ENCODE data around the gene XPA.

Gene XPA

DNA sequence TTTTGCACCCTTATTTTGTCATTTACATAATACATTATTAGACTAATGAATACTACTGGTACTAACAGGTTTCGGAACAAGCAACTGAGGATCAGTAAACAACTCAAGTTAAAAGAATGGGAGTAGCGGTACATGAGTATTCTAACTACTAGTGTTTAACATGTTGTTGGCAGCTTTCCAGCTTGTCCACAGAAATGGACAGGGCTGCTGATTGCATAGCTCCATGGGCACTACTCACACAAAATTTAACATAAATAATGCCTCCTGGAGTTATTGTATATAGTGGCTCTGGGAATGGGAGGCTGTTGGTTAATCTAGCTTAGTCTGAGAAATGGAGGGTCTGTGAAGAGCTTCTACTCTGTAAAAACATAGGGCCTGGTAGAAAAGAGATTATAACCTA is 56.8 kb downstream of the XPA start:
- H3K4me3 ChIP-seq (ENCODE audit: low read depth, low read length) = no peak overlapping the region
- in situ Hi-C loops (cut with HindIII; ENCODE audit: low sequenced_read_pairs) = no loop called here
- TF ChIP-seq, protein P1, sequence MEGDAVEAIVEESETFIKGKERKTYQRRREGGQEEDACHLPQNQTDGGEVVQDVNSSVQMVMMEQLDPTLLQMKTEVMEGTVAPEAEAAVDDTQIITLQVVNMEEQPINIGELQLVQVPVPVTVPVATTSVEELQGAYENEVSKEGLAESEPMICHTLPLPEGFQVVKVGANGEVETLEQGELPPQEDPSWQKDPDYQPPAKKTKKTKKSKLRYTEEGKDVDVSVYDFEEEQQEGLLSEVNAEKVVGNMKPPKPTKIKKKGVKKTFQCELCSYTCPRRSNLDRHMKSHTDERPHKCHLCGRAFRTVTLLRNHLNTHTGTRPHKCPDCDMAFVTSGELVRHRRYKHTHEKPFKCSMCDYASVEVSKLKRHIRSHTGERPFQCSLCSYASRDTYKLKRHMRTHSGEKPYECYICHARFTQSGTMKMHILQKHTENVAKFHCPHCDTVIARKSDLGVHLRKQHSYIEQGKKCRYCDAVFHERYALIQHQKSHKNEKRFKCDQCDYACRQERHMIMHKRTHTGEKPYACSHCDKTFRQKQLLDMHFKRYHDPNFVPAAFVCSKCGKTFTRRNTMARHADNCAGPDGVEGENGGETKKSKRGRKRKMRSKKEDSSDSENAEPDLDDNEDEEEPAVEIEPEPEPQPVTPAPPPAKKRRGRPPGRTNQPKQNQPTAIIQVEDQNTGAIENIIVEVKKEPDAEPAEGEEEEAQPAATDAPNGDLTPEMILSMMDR (IDR thresholded peaks at IDR 0.05; ENCODE audit: low read depth, low read length, missing control alignments) = no peak
- DNase-seq (ENCODE audit: low read depth) = no peak

DNA sequence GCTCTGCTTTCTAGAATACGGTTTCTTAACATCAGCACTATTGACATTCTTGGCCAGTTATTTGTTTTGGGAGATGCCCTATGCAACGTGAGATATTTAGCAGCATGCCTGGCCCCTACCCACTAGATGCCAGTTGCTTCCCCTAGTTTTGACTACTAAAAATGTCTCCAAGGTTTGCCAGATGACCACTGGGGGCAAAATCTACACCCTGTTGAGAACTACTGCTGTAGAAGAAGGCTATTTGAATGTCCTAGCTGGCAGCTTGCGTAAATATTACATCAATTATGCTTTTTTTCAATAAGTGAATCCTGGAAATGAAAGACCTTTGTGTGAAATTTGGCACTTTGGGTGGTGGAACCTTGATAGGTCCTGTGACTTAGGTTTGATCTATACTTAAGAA is 58.5 kb downstream of the XPA start:
- in situ Hi-C loops (cut with HindIII; ENCODE audit: low sequenced_read_pairs) = no loop called here
- DNase-seq (ENCODE audit: low read depth) = no peak
- H3K4me3 ChIP-seq (ENCODE audit: low read depth, low read length) = no peak overlapping the region
- TF ChIP-seq, protein P1 (IDR thresholded peaks at IDR 0.05; ENCODE audit: low read depth, low read length, missing control alignments) = peak; percentile 25

GRCh38 chr9:97636903-97637302 is 60.2 kb downstream of the XPA start:
- no peak overlapping the region for H3K4me3 ChIP-seq (ENCODE audit: low read depth, low read length)
- in situ Hi-C loops (cut with HindIII; ENCODE audit: low sequenced_read_pairs) = no loop called here
- TF ChIP-seq, protein P1 (IDR thresholded peaks at IDR 0.05; ENCODE audit: low read depth, low read length, missing control alignments) = no peak
- DNase-seq (ENCODE audit: low read depth) = no peak

DNA sequence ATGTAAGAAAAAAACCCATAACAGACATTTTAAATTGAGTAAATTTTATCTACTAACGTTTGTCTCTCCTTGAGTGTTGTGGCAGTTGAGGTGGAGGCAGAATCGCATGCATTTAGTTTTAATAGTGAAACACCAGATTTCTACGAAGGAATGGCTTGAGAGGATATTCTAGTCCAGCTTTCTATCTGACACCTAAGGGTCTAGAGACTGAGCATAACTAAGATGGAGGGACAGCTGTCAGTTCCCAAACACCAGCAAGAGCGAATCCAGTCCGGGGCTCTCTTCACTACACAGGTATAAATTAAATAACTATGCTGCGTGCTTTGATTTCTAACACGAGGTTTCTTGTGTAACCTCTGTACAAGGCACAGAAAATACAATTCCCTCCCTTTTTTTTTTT is 62.1 kb downstream of the XPA start:
- H3K4me3 ChIP-seq (ENCODE audit: low read depth, low read length) = peak overlapping the region; percentile 92
- TF ChIP-seq, protein P1 (IDR thresholded peaks at IDR 0.05; ENCODE audit: low read depth, low read length, missing control alignments) = no peak
- in situ Hi-C loops (cut with HindIII; ENCODE audit: low sequenced_read_pairs) = no loop called here

DNA sequence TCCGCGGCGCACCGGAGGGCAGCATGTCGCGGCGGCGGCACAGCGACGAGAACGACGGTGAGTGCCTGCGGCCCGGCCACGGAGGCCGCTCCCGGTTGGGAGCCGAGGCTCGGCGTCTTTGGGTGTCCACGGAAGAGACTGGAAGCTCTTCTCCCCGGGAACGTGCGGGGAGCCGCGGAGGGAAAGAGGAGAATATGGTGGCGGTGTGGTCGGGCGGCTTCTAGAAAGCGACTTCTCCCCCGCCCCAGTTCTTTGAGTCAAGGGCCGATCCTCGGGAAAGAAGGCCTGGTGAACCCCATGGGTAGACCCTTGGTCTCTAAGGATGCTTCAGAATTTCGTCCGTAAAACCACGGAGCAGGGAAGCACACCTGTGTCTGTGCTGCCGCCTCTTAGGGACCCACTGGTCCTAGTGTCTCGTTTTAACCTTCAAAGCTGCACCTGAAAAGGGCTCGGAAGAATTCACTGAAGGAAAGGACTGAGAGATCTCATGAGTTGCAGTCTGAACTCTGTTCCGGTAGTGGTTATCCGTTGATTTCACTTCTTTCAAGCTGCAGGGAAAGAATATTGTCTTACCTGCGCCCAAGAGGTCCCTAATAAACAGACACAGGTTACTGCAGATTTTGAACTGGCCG is 63.2 kb downstream of the XPA start:
- DNase-seq (ENCODE audit: low read depth) = no peak
- TF ChIP-seq, protein P1 (IDR thresholded peaks at IDR 0.05; ENCODE audit: low read depth, low read length, missing control alignments) = no peak
- in situ Hi-C loops (cut with HindIII; ENCODE audit: low sequenced_read_pairs) = no loop called here
- H3K4me3 ChIP-seq (ENCODE audit: low read depth, low read length) = peak overlapping the region; percentile 92

More for the DNA sequence above, 62.1 kb downstream of the XPA start:
- DNase-seq (ENCODE audit: low read depth) = no peak

DNA sequence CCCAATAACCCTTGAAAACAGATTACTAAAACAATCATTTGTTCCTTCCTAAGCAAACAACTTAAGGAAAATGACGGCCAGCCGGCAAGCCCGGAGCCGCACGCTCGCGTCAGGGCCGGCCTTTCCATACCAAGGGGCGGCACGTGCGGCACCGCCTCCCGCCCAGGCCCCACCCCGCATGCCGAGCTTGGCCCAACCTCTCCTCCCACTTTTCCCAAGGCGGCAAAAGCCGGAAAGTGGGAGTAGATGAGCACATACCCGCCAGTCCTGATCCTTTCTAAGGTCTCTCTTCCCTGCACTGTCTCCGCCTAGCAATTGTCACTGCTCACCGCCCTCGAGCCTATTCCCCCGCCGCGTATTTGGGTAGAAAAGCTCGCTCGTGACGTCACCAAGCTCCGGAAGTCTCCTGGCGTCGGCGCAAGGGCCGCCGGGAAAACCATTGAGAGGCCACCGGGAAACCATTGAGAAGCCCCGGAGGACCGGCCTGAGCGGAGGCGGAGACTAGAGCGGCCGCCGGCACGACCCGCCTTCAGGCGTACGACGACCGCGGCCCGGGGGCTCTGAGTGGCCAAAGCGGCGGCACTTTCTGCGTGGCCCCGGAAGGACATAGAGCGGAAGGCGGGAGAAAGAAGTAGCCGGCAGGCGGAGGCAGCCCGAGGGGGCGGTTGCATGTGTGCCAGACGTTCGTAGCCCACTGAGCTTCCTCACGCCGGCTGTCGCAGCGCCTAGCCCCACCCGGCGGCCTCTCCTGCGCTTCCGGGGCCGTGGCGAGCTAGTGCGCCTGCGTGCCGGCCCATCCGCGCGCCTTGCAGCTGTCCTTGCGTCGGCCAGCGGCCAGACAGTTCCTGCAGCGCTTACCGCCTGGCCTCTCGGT is 63.9 kb downstream of the XPA start, which contains the start of the genes NCBP1 and TSTD2:
Gene NCBP1 (plus strand): TSS at position 837 of the 874 bp plus-strand sequence. CDS start 61 bp downstream, outside the sequence.
Gene TSTD2 (minus strand): TSS at position 384 of the 874 bp plus-strand sequence. CDS start 5,806 bp downstream, outside the sequence.
- peak within 1 kb of the TSS; percentile 92 for H3K4me3 ChIP-seq (ENCODE audit: low read depth, low read length)
- DNase-seq (ENCODE audit: low read depth) = peak; percentile 95
- in situ Hi-C loops (cut with HindIII; ENCODE audit: low sequenced_read_pairs) = no loop called here
- TF ChIP-seq, protein P1 (IDR thresholded peaks at IDR 0.05; ENCODE audit: low read depth, low read length, missing control alignments) = no peak

Data from astrocyte of the cerebellum (primary cell).